Activated T-cell treated with anti-CD3 and anti-CD28 coated beads, Interleukin-2, amount 50 U/mL, for 4 hours (primary cell): ENCODE results near the gene KDSR. TPM values are rescaled to one million over a fixed set of nuclear protein-coding genes. Genes with fewer than 3 reads are reported as not detected.

Experiments
- ATAC-seq, 2 donors: fragments of 200-7000 bp; cut with Tn5 transposase; one replicate each; pipeline ENCODE4 v1.10.0; 2021
- DNase-seq: peaks from one replicate; pipeline ENCODE4 v3.0.0-alpha.2; 2020
- H3K27me3 Mint-ChIP-seq: one replicate; pipeline ENCODE4 v1.8.0; 2021; ENCODE audit warnings: low read depth, mixed read lengths
- H3K36me3 Mint-ChIP-seq: one replicate; pipeline ENCODE4 v1.8.0; 2022; ENCODE audit warnings: mixed read lengths; ENCODE audit not compliant: insufficient read depth
- H3K4me1 Mint-ChIP-seq: one replicate; pipeline ENCODE4 v1.8.0; 2021; ENCODE audit warnings: low read depth, mixed read lengths
- H3K4me3 Mint-ChIP-seq: one replicate; pipeline ENCODE4 v1.8.0; 2021; ENCODE audit warnings: mild to moderate bottlenecking, moderate library complexity, mixed read lengths
- H3K9me3 Mint-ChIP-seq: one replicate; pipeline ENCODE4 v1.8.0; 2021; ENCODE audit warnings: mixed read lengths
- total RNA-seq, 3 donors: library from RNA; stranded (reverse); gene quantifications; one replicate each; pipeline ENCODE4 v1.2.1, GENCODE V29; 2021

KDSR gene
- total RNA-seq, 3 donors from 2014 or later = 64.6 to 78.2 (median 76.2) TPM

GRCh38 chr18:63321291-63321690, 45.7 kb downstream of the KDSR start:
- peaks cover 21% of the 10 kb centered on the region for H3K4me1 Mint-ChIP-seq
- peak overlapping the region; percentile 88 for H3K4me3 Mint-ChIP-seq
- no peak for DNase-seq
- no peaks in the 10 kb centered on the region for H3K9me3 Mint-ChIP-seq
- no peaks in the 10 kb centered on the region for H3K27me3 Mint-ChIP-seq
- ATAC-seq = no peak
- peaks cover 12% of the 10 kb centered on the region for H3K36me3 Mint-ChIP-seq

GRCh38 chr18:63320975-63321265, 46.1 kb downstream of the KDSR start:
- Mint-ChIP-seq H3K9me3 (no peaks in the 10 kb centered on the region), H3K4me1 (peaks cover 23% of the 10 kb centered on the region), H3K27me3 (no peaks in the 10 kb centered on the region), H3K36me3 (peaks cover 12% of the 10 kb centered on the region), H3K4me3 (peak overlapping the region; percentile 88)
- DNase-seq (no peak), ATAC-seq (no peak)

GRCh38 chr18:63320123-63320974, 46.7 kb downstream of the KDSR start:
- Mint-ChIP-seq H3K36me3 (peaks cover 14% of the 10 kb centered on the region), H3K27me3 (no peaks in the 10 kb centered on the region), H3K9me3 (no peaks in the 10 kb centered on the region), H3K4me3 (peak overlapping the region; percentile 88), H3K4me1 (peaks cover 27% of the 10 kb centered on the region)
- ATAC-seq (peak; percentile 78 to 84), DNase-seq (peak; percentile 86)

DNA sequence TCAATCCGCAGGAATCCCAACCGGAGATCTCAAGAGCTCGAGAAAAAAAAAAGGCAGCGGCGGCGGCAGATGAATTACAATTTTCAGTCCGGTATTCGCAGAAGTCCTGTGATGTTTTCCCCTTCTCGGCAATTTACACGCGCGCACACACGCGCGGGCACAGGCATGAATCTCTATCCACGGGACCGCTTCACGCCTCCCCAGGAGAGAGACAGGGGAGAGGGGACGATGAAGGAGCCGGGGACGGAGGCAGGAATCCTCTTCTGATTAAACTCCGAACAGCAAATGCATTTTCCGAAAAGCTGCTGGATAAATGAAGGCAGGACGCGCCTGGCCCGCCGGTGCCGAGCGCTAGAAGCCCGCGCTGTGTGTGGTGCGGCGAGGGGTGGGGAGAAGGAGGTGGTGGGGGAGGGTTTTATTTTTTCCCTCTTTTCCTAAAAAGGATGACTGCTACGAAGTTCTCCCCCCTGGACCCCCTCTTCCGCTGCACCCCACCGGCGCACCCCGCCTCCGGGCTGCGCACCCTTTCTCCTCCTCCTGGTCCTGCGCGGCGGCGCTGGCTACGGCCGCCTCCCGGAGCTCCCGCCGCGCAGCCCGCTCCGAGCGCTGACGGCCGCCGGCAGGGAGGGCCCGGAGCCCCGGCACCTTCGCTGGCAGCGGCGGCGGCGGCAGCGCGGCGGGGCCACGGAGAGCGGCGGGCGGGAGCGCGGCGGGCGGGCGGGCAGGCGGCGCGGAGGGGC, 47.5 kb downstream of the KDSR start, which contains the start of gene BCL2:
BCL2 (minus strand) TSS at position 387 of the 740 bp plus-strand sequence.
- H3K9me3 Mint-ChIP-seq = no peaks in the 10 kb centered on the region
- H3K36me3 Mint-ChIP-seq = peaks cover 17% of the 10 kb centered on the region
- DNase-seq (no peak), ATAC-seq (peak; percentile 37 to 44)
- no peaks in the 10 kb centered on the region for H3K27me3 Mint-ChIP-seq
- H3K4me1 Mint-ChIP-seq = peaks cover 35% of the 10 kb centered on the region
- peak within 1 kb of the TSS; percentile 100 for H3K4me3 Mint-ChIP-seq

DNA sequence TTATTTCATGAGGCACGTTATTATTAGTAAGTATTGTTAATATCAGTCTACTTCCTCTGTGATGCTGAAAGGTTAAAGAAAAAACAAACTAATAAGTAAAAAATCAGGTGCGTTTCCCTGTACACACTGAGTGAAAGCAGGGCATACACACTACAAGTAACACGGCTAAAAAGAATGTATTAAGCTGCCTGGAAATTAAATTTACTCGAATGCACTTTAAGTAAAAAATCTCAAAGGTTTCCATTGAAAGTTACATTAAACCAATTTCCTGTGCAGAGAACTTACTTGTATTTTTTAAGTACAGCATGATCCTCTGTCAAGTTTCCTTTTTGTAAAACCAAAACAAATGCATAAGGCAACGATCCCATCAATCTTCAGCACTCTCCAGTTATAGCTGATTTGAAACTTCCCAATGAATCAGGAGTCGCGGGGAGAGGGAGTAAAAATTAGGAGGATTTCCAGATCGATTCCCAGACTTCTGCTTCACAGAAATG, 48.1 kb downstream of the KDSR start:
- Mint-ChIP-seq H3K27me3 (no peaks in the 10 kb centered on the region), H3K36me3 (peaks cover 22% of the 10 kb centered on the region), H3K4me3 (peak overlapping the region; percentile 100), H3K9me3 (no peaks in the 10 kb centered on the region), H3K4me1 (peaks cover 41% of the 10 kb centered on the region)
- DNase-seq = no peak
- no peak for ATAC-seq

DNA sequence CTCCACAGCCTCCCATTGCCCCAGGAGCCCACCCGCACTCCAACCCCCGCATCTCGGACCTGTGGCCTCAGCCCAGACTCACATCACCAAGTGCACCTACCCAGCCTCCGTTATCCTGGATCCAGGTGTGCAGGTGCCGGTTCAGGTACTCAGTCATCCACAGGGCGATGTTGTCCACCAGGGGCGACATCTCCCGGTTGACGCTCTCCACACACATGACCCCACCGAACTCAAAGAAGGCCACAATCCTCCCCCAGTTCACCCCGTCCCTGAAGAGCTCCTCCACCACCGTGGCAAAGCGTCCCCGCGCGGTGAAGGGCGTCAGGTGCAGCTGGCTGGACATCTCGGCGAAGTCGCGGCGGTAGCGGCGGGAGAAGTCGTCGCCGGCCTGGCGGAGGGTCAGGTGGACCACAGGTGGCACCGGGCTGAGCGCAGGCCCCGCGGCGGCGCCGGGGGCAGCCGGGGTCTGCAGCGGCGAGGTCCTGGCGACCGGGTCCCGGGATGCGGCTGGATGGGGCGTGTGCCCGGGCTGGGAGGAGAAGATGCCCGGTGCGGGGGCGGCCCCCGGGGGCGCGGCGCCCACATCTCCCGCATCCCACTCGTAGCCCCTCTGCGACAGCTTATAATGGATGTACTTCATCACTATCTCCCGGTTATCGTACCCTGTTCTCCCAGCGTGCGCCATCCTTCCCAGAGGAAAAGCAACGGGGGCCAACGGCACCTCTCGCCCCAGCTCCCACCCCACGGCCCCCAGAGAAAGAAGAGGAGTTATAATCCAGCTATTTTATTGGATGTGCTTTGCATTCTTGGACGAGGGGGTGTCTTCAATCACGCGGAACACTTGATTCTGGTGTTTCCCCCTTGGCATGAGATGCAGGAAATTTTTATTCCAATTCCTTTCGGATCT, 48.8 kb downstream of the KDSR start:
- peaks cover 48% of the 10 kb centered on the region for H3K4me1 Mint-ChIP-seq
- no peaks in the 10 kb centered on the region for H3K9me3 Mint-ChIP-seq
- no peaks in the 10 kb centered on the region for H3K27me3 Mint-ChIP-seq
- H3K4me3 Mint-ChIP-seq = peak overlapping the region; percentile 100
- H3K36me3 Mint-ChIP-seq = peaks cover 25% of the 10 kb centered on the region
- peak; percentile 43 to 47 for ATAC-seq
- DNase-seq = peak; percentile 79

DNA sequence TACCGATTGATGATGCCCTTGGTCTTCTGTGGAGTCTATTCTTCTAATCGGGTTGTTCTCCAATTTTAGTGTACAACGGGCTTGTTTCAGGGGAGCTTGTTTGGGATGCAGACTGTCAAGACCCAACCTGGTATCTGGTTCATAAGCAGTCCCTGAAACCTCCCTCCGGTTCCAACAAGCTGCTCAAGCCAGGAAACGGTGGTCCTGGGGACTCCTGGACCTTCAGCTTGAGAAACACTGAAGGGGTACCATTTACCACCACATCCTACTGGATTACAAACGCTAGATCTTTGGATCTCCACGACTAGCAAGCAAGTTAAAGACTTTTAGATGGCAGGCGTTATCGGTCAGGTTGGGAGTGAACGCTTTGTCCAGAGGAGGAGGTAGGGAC, 49.5 kb downstream of the KDSR start:
- no peaks in the 10 kb centered on the region for H3K27me3 Mint-ChIP-seq
- no peaks in the 10 kb centered on the region for H3K9me3 Mint-ChIP-seq
- H3K4me1 Mint-ChIP-seq = peaks cover 49% of the 10 kb centered on the region
- no peak for DNase-seq
- H3K4me3 Mint-ChIP-seq = peak overlapping the region; percentile 100
- no peak for ATAC-seq
- H3K36me3 Mint-ChIP-seq = peaks cover 28% of the 10 kb centered on the region

- Mint-ChIP-seq H3K36me3 (peaks cover 28% of the 10 kb centered on the region), H3K4me3 (peak overlapping the region; percentile 100), H3K9me3 (no peaks in the 10 kb centered on the region), H3K27me3 (no peaks in the 10 kb centered on the region), H3K4me1 (peaks cover 51% of the 10 kb centered on the region)
- DNase-seq = no peak
- no peak for ATAC-seq
Measured at GRCh38 chr18:63316612-63317555, 50.1 kb downstream of the KDSR start.

DNA sequence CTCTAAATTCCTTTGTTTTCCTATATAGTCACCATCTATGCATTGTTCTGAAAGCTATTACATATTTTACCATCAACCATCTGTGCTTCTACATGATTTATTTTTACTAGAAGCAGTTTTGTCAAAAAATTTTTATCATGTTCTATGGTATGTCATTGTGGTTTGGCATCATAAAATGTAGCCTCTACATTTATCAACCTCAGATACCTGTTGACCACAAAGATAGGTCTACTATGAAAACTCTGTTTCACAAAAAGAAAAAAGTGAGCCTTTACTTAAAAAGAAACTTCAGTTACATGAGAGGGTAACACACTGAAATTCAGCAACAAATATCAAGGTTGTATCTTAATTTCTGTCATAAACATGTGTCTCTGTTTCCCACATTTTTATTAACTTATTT, 51.1 kb downstream of the KDSR start:
- H3K4me3 Mint-ChIP-seq = peak overlapping the region; percentile 100
- no peaks in the 10 kb centered on the region for H3K27me3 Mint-ChIP-seq
- H3K4me1 Mint-ChIP-seq = peaks cover 56% of the 10 kb centered on the region
- peaks cover 34% of the 10 kb centered on the region for H3K36me3 Mint-ChIP-seq
- no peak for ATAC-seq
- no peaks in the 10 kb centered on the region for H3K9me3 Mint-ChIP-seq
- no peak for DNase-seq

GRCh38 chr18:63315131-63315662, 51.8 kb downstream of the KDSR start:
- no peaks in the 10 kb centered on the region for H3K9me3 Mint-ChIP-seq
- ATAC-seq (no peak), DNase-seq (no peak)
- H3K4me3 Mint-ChIP-seq = peak overlapping the region; percentile 100
- peaks cover 59% of the 10 kb centered on the region for H3K4me1 Mint-ChIP-seq
- H3K27me3 Mint-ChIP-seq = no peaks in the 10 kb centered on the region
- peaks cover 39% of the 10 kb centered on the region for H3K36me3 Mint-ChIP-seq

GRCh38 chr18:63314062-63314790, 52.8 kb downstream of the KDSR start:
- H3K9me3 Mint-ChIP-seq = no peaks in the 10 kb centered on the region
- peaks cover 44% of the 10 kb centered on the region for H3K36me3 Mint-ChIP-seq
- no peak for ATAC-seq
- peaks cover 67% of the 10 kb centered on the region for H3K4me1 Mint-ChIP-seq
- no peaks in the 10 kb centered on the region for H3K27me3 Mint-ChIP-seq
- no peak for DNase-seq
- H3K4me3 Mint-ChIP-seq = peak overlapping the region; percentile 100

- ATAC-seq (no peak), DNase-seq (no peak)
- Mint-ChIP-seq H3K9me3 (no peaks in the 10 kb centered on the region), H3K4me1 (peaks cover 72% of the 10 kb centered on the region), H3K36me3 (peaks cover 39% of the 10 kb centered on the region), H3K27me3 (no peaks in the 10 kb centered on the region), H3K4me3 (peak overlapping the region; percentile 100)
Measured at GRCh38 chr18:63313396-63313917, 53.5 kb downstream of the KDSR start.
